Measurements from ENCODE around the gene BDKRB2. TPM values are rescaled to one million over a fixed set of nuclear protein-coding genes. Genes with fewer than 3 reads are reported as not detected.

The BDKRB2 gene
- total RNA-seq, 1 donor from 2014 or later = 22.1 TPM

DNA sequence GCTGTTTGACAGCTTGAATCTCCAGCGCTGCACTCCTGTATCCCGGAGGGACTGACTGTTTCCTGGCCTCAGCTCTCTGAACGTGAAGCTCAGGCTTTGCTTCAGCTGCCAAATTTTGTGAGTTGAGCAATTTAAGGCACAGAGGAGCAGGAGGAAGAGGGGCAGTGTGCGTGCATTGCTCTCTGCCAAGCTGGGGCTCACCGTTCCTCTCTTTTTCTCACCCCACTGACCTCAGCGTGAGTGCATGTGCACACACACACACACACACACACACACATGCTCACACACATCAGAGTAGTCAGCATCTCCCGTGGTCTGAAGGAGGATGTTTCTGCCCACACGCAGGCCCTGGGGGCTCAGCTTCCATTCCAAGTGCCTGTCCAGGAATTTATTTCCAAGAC is 27.8 kb upstream of the BDKRB2 start:
- no peak for ATAC-seq

DNA sequence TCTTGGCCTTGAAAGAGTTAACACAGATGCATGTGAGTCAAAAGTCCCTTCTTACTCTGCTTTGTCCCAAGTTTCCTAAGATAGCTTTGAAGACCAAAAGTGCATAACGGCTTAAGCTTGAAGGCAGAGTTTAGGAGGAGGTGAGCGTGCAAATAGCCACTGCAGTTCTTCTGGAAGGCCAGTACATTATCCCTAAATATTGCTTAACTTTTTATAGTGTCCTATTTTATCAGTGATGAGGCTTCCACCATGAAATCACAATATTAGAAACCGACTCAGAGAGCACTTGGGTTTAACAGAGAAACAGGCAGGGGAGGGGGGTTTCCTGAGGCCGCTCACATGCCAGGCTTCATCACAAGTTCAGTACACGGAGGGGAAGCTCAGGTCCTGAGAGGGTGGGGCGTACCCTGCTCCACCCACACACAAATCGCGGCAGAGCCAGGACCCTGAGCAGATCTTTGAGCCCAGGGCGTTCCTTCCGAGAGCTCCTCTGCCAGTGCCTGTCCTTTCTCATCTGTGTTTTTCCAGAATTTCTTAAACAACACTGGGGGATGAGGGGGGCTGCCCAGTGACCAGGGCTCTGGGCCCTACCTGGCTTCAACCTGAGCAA is 26.8 kb upstream of the BDKRB2 start:
- ATAC-seq = no peak

DNA sequence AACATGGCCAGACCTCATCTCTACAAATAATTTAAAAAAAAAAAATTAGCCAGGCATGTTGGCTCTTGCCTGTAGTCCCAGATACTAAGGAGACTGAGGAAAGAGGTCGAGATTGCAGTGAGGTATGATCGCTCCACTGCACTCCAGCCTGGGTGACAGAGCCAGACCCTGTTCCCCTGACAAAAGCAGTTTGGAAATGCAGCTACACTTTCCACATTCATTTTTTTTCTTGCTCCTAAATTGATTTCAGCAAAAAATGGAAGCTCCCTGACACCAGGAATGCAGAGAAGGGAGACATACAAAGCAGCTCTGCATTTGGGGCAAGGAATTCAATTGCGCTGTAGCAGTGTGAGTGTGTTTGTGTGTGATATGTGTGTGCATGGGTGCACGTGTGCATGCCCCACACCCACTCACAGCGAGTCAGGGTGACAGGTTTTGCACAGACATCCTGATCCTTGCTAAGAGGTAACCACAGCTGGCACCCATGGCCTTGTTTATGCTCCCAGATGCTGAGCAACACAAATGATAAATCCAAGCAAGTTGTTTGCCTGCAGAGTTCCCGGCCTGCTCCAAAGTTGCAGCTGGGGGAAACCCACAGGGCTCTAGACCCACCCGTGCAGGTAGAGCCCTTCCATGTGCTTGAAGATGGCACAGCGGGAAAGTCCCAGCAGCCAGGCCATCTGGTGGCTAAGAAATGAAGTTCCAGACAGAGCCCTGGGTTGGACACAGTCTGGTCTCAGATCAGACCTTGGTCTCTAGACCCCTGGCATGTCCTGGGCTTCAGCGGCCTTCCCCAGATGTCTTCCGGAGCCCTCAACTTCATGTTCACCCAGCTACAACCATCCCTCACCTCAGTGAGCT is 25.9 kb upstream of the BDKRB2 start:
- ATAC-seq = no peak

DNA sequence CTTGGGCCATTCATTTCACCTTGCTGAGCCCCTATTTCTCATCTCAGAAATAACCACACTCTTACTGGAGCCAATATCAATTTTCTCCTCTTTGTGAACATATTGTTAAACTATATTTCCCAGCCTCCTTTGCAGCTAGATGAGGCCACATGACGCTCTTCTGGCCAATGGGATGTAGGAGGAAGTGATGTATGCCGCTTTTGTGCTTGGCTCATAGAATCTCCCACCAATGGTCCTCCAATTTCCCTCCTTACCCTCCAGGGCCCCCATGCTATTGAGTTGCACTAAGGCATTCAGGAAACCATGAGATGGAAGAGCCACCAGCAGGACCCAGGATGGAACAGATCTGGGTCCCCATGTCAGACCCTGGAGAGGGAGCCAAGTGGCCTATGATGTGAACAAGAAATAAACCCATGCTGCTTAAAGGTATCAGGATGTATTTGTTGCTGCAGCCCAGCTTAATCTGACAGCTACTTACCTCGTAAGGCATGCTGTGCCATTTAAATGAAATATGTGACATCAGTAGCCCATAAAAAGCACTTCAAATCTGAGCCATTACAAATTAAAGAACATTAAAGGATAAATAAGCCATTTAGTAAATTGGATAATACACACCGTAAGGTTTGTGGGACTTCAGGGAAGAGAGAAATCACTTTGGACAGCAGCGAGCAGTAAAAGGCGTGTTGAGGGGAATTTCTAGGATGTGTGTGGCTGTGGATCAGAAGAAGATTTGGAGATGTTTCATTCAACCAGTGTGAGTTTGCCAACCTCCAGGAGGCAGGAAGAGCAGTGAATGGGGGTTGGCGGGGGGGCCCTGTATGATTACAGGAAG is 24.4 kb upstream of the BDKRB2 start:
- ATAC-seq = no peak

DNA sequence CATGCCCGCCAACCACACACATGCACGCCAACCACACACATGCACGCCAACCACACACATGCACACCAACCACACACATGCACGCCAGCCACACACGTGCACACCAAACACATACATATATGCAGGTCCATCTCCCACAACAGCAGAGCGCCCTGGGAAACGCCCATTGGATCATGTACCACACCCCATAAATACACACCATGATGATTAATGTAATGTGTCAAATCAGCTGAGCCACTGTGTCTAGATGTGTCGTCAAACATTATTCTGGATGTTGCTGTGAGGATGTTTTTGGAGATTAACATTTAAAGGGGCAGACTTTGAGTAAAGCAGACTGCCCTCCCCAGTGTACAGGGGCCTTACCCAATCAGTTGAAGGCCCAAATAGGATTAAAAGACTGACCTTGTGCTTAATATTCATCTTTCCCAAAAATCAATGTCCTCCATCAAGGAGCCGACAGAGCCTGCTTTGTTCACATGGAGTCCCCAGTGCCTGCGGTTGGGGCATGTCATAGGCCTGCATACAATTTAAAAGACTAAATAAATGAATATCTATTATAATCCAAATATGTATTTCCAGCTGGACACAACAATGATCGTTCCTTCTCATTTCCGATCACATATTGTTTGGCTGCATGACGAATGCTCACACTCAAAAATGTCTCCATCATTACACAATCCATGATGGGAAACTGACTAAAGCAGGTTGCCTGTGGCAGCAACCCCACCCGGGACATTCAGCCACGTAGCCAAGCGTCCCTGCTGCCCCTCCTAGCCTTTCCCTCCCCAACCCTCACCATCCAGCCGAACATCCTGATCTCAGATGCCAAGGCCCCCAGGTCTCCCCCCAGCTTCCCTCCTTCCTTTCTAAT is 23.2 kb upstream of the BDKRB2 start:
- peak; percentile 82 for ATAC-seq

DNA sequence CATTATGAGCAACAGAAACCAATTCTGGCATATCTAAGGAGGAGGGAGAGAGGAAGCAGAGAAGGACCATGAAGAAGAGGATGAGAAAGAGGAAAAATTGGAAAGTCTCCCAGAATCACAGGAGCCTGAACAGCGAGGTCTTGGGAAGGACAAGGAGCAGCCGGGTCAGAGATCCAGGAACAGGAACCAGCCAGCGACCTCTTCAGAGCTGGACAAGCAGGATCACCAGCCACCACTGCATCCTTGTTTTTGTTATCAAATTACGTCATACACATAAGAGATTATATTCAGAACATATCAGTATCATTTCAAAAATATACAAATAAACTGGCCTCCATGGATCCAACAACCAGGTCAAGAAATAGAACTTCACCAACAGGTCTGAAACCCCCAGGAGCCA is 22.1 kb upstream of the BDKRB2 start:
- ATAC-seq = no peak

DNA sequence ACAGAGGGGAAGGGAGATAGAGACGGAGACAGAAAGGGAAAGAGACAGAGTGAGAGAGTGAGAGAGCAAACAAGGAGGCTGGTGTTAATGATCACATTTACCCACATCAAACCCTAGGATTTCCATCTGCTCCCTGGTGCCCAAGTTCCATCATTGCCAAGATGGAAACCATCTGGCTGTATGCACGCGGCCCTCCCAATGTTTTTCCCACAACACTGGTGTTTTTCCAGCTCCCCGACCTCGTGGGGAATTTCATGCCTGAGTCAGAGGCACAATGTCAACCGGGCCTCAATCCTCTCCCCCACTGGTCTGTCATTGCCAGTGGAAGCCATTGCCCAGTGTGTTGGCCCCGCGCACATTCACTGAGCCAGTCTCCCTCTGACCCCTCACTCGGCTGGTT is 19.9 kb upstream of the BDKRB2 start:
- ATAC-seq = no peak

DNA sequence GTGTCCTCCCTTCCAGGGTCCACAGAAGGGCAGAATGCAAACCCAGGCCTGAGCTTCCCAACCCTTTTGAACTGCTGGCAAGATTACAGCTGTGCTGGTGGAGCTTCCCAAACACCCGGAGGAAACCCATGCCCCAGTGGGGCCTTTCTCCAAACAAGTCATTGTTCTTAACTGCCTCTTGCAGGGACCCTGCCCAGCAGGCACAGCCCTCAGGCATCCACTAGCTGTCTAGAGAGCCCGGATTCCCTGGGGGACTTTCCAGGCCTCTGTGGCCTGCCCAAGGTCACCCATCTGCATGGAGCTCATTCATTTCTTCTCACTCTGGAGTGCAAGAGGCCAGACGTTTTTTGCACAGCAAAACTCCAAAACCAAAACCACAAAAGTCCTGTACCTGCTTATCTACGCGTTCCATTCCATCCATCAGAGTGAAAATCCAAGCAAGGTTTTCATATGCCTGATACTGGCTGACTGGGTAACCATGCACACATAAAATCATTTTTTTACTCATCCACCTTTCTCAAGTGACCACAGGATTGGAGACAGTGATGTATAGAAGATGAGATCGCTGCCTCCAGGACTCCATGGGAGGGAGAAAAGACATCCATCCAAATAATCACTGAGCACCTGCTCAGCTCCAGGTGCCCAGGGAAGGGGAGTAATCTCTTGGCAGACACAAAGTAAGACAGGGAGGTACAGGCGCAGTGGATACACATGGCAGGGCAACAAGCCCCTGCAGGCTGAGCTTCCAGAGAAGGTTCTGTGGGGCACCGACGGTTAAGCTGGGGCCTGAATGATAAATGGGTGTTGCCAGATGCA is 17.2 kb upstream of the BDKRB2 start:
- no peak for ATAC-seq

DNA sequence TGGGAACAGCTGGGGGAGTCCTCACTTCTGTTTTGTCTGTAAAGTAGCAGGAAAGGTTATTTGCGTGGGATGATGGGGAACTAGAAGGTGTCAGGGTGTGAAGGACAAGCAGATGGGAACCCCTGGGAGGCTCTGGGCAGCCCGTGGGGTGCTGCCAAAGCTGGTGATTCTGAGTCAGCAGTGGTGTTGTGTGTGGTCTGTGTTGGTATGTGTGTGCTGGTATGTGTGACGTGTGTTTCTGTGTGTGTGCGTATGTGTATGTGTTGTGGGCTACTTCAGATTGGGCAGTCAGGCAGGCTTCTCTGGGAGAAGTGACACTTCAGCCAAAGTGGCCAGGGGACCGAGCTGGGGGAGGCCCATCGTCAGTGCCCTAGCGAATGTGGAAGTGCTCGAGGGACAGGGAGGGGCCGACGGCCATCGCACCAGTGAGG is 15.3 kb upstream of the BDKRB2 start:
- no peak for ATAC-seq

DNA sequence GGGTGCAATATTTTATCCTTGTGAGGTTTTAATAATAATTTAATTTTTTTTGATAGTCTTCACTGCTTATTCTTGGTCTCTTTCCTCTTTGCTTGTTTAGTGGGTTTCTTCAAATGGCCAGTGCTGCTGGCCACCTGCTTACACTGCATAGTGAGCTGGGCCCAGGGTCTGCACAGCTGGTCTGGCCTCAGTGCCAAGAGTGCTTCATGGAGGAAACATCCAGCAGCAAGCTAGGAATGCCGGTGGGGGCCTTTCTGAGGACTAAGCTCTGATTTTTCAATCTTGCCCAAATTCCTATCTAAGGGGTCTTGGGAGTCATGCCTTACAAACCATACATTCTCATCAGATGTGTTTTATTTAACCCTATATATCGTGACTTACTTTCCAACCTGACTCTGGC is 13.3 kb upstream of the BDKRB2 start:
- no peak for ATAC-seq

DNA sequence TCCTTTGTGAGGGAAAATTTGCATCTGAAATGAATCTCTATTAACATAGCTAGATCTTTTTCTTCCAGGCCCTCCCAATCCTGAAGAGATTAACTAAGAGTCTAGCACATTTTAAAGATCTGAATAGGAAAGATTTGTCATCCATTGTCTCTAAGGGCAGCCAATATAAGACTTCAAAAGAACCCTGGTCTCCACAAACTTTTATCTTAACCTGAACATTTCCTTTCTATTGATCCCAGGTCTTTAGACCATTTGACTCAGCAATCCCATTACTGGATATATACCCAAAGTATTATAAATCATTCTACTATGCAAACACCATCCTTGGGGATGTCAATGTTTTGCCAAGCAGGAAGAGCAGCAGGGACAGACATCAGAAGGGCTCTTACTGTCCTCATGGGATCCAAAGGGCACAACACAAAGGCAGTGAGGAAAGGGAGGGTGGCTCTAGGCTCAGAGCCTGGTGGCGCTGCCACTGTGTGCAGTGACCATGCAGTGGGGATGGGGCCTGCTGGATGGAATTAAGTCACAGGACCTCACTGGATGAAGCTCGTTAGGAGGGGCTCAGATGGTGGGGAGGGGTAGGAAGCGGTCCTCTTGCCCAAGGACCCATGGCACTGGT is 12.7 kb upstream of the BDKRB2 start:
- no peak for ATAC-seq

DNA sequence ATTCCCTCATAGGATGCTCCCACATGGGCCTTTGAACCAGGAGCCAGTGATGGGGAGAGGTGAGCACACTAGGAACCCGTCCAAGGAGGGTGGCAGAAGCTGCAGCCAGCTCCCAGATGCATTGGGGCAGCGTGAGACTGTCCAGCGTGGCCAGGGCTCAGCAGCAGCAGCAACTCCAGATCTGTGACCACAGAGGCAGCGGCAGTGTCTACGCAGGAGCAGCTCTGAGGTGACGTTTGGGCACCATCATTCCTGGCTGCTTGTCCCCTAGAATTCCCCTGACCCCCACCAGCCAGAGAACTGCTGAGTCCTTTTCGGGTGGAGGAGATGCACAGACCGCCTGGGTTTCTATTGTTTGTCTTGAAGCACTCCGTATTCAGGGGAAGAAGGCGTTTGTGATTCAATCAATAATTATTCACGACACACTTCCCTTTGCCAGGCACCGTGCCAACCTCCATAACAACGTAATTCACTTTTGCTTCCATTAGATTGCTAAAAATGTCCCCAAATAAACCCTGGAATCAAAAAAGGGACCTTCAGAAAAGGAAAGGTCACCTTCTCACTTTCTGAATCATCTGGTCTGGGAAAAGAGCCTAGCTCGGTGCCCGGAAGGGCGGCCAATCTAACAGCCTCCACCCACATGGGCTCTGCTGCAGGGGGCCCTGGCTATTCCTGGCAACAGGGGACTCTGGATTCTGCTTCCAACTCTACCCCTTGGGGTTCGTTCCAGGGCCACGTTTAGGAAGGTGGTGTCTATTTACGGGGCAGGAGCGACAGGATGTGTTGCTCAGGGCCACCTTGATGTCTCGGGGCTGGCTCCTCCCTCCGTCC is 11.4 kb upstream of the BDKRB2 start:
- no peak for ATAC-seq

DNA sequence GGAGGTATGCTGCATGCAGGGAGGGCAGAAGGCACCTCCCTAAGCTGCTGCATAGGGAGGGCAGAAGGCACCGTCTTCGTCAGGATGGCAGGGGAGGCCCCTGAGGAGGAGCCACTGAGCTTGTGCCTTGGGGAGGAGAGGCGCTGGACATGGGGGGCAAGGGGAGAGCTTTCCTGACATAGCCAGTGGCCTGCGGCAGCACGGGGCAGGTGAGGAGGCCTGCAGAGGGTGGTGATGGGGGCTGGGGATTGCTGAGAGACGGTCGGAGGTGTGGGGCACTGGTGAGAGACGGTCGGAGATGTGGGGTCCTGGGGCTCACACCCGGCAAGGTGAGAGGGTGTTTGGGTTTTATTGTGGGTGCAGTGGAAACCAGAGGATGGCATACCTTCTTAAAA is 10.4 kb upstream of the BDKRB2 start:
- no peak for ATAC-seq

DNA sequence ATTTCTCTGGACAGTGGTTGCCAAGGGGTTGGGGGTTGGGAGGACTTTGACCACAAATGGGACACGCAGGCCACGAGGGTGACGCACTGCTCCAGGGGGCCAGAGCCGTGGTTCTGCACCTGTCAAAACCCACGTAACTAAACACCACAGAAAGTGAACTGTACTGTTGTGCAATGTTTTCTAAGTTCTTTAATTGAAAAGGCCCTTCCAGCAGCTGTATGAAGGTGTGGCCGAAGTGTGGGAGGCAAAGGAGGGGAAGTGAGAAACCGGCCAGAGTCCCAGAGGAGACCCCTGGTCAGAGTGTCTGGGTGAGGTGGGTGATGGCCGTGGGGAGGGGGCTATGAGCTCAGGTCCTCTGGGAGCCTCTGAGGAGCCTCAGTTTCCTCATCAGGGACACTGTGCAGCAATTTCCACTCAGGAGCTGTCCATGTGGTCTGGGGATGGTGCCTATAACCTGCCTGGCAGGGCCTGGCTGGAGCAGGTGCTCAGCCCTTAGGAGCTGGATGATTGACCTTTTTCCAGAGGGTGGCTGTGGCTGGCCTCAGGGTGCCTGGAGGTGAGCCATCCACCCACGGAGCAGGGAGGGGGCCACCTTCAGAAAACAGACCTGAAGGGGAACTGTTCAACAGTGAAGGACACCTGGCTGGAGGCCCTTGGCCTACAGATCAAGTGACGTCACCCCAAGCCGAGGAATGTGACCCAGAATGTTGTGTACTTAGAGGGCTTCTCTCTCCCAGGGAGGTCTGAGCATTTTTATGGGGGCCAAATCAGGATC is 9.8 kb upstream of the BDKRB2 start:
- ATAC-seq = no peak

DNA sequence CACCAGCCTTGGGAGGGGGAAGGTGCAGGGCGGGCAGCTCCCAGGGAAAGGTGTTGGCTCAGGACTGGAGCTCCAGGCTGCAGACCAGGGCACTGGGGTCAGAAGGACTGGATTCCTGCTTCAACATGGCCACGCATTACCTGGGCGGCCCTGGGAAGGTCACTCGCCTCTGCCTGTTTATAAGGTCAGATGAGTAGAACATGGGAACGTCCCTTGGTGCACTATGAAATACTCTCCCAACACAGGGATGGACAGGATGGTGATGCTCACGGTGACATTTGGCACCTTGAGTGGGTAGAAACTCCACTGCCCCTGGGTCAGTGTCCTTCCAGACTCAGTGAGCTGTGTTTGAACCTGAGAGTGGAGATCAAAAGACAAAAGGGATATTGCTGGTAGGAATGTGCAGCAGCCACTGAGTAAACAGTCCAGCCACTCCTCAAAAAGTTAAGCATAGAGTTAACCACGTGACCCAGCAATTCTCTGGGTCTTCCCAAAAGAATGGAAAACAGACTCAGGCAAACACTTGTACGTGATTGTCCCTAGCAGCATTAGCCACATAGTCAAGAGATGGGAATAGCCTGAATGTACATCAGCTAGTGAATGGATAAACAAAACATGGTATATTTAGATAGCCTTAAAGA is 9.1 kb upstream of the BDKRB2 start:
- no peak for ATAC-seq

DNA sequence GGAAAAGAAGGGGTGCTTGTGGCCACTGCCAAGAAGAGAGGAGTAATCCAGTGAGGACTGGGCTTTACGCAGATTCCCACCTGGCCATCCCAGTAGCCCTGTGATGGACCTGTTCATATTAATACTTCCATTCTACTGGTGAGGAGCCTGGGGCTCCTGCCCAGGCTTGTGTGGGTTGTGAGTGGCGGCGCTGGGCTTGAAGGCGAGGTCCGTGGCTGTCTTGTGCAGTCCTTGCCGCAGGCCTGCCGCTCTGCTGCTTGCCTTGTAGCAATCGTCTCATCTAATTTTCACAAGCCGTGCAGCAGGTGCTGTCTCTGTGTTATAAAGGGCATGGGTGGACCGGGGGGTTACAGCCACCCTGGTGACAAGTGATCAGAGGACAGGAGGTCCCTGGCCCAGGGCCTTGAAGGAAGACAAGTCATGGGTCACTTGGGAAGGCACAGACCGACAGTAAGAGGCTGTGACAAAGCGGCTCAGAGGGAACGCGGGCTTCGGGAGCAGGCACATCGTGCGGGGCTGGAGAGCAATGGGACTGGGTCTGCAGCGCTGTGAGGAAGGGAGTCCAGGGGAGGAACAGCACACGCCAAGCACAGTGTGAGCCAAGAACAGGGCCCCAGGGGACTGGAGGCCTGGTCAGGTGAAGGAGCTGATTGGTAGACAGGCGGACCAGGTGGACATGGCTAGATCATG is 7.3 kb upstream of the BDKRB2 start:
- no peak for ATAC-seq

DNA sequence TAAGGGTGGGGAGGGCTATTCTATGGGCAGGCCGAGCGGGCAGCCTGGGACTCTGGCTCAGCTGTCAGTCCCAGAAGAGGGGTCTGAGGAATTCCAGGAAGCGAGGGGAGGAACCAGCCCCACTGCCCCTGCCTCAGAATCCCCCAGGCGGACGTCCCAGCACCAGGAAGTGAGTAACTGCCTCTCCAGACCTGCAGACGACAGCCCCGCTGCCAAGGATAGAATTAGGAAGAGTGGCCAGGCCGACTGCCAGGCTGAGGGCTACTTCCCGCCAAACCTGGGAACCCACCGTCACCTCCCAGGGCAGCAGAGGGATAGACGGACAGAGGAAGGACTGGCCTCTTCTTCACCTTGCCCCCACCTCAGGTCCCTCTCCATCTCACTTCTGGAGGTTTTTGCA is 6.7 kb upstream of the BDKRB2 start:
- no peak for ATAC-seq
